Keratinocyte (primary cell): ENCODE measurements around the gene FTO. TPM values are rescaled to one million over a fixed set of nuclear protein-coding genes. Genes with fewer than 3 reads are reported as not detected.

Source experiments
- DNase-seq: peaks from one replicate; pipeline ENCODE4 v3.0.0-alpha.2; 2011; ENCODE audit warnings: low read depth, missing footprints, low spot score
- FAIRE-seq: peaks from 2 replicates; lab custom pipeline; 2011; peaks lifted over from hg19 to GRCh38; lab: Jason Lieb, UNC
- H2AFZ ChIP-seq: 2 replicates; pipeline ENCODE4 v1.6.0; 2012; ENCODE audit warnings: low read length, control low read depth, inconsistent platforms; ENCODE audit not compliant: control insufficient read depth
- H3K27ac ChIP-seq: 2 replicates; pipeline ENCODE4 v1.5.1; 2011; ENCODE audit warnings: low read length; ENCODE audit not compliant: control insufficient read depth, insufficient read depth
- H3K27me3 ChIP-seq: 3 replicates; pipeline ENCODE4 v1.6.0; 2011; ENCODE audit warnings: low read length; ENCODE audit not compliant: control insufficient read depth, insufficient read depth; ENCODE audit errors: extremely low read depth
- H3K36me3 ChIP-seq, 2 experiments: 2 replicates in 1 of 2; 3 replicates in 1 of 2; pipeline ENCODE4 v1.5.1; 2011; ENCODE audit warnings: low read length in 2 of 2, mild to moderate bottlenecking in 1 of 2; ENCODE audit not compliant: control insufficient read depth in 2 of 2, insufficient read depth in 2 of 2; ENCODE audit errors: extremely low read depth in 1 of 2
- H3K4me1 ChIP-seq: 3 replicates; pipeline ENCODE4 v1.5.1; 2011; ENCODE audit warnings: low read length; ENCODE audit not compliant: control insufficient read depth, insufficient read depth; ENCODE audit errors: extremely low read depth
- H3K4me2 ChIP-seq: 3 replicates; pipeline ENCODE4 v1.6.0; 2011; ENCODE audit warnings: low read depth, low read length; ENCODE audit not compliant: control insufficient read depth, insufficient read depth; ENCODE audit errors: extremely low read depth
- H3K4me3 ChIP-seq, 3 experiments: fragments of 200-600 bp in 1 of 3; sonication (generic) in 1 of 3; 2 replicates in 2 of 3; 3 replicates in 1 of 3; pipeline ENCODE4 v1.5.1; 2011 to 2016; ENCODE audit warnings: low read length in 3 of 3, mild to moderate bottlenecking in 3 of 3, control low read depth in 2 of 3, inconsistent platforms in 1 of 3, low read depth in 1 of 3, mixed read lengths in 1 of 3, mixed run types in 1 of 3, moderate library complexity in 1 of 3; ENCODE audit not compliant: control insufficient read depth in 2 of 3, insufficient read depth in 2 of 3; ENCODE audit errors: extremely low read depth in 1 of 3
- H3K79me2 ChIP-seq: 2 replicates; pipeline ENCODE4 v1.6.0; 2012; ENCODE audit warnings: low read length; ENCODE audit not compliant: control insufficient read depth, insufficient read depth
- H3K9ac ChIP-seq: 3 replicates; pipeline ENCODE4 v1.6.0; 2011; ENCODE audit warnings: low read length; ENCODE audit not compliant: control insufficient read depth, insufficient read depth; ENCODE audit errors: extremely low read depth
- H3K9me1 ChIP-seq: 3 replicates; pipeline ENCODE4 v1.6.0; 2011; ENCODE audit warnings: low read length; ENCODE audit not compliant: control insufficient read depth, insufficient read depth; ENCODE audit errors: extremely low read depth
- H3K9me3 ChIP-seq: 2 replicates; pipeline ENCODE4 v1.5.1; 2012; ENCODE audit warnings: low read depth, low read length; ENCODE audit not compliant: control insufficient read depth
- H4K20me1 ChIP-seq: 3 replicates; pipeline ENCODE4 v1.6.0; 2011; ENCODE audit warnings: low read length; ENCODE audit not compliant: control insufficient read depth, insufficient read depth; ENCODE audit errors: extremely low read depth
- EZH2 ChIP-seq: IDR thresholded peaks from one replicate; pipeline ENCODE4 v1.6.1; 2012; ENCODE audit warnings: inconsistent platforms, mild to moderate bottlenecking, low read length, moderate library complexity
- dilution Hi-C: fragments of 300-500 bp; cut with MboI; formaldehyde crosslinking; loops from one replicate; pipeline ENCODE4 v1.7.0; 2020; ENCODE audit warnings: low sequenced_read_pairs; ENCODE audit not compliant: extremely low pct_ligation_motif_present
- polyA plus RNA-seq, 5 experiments: library from polyadenylated mRNA; depleted of rRNA in 3 of 5; stranded (reverse) in 3 of 5; stranded (forward) in 1 of 5; unstranded in 1 of 5; fragments of >200 nt; gene quantifications; 1 replicate in 1 of 5; 2 replicates in 3 of 5; 3 replicates in 1 of 5; pipeline versions ENCODE4 v1.2.1 to v1.2.3, GENCODE V29; 2011 to 2012; ENCODE audit warnings: missing spikeins in 2 of 5, low read depth in 1 of 5, low replicate concordance in 1 of 5
- TF ChIP-seq, protein P1 (sequence below), 3 experiments: IDR thresholded peaks in 1 of 3; conservative IDR thresholded peaks in 1 of 3; optimal IDR thresholded peaks in 1 of 3; 2 replicates in 2 of 3; 3 replicates in 1 of 3; pipeline versions ENCODE3 to v1.5.1; 2011; ENCODE audit warnings: low read length in 3 of 3, mild to moderate bottlenecking in 3 of 3, moderate library complexity in 2 of 3, control low read depth in 1 of 3, inconsistent platforms in 1 of 3; ENCODE audit not compliant: insufficient read depth in 2 of 3; ENCODE audit errors: extremely low read depth in 1 of 3

Gene FTO
- polyA plus RNA-seq, 1 donor (not counting 4 experiments of a cell fraction or from before 2014, with no cell fraction given), result 56.4 TPM

DNA sequence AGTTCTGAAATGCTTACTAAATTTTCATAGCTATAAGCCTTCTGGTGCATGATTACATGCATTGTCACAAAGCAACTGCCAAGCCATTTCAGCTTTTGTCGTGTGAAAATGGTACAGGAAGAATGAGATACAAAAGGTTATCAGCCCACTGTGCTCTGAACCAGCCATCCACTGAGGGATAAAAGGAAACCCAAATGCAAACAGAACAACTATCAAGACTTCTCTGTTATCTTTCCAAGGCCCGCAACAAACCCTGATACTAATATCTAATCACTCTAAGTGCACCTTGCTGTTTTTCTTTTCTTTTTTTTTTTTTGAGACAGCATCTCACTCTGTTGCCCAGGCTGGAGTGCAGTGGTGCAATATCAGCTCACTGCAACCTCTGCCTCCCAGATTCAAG lies 109.0 kb downstream of the FTO start:
- peaks cover 36% of the 10 kb centered on the region for H3K4me1 ChIP-seq
- no peak overlapping the region for H3K9ac ChIP-seq
- TF ChIP-seq, protein P1, sequence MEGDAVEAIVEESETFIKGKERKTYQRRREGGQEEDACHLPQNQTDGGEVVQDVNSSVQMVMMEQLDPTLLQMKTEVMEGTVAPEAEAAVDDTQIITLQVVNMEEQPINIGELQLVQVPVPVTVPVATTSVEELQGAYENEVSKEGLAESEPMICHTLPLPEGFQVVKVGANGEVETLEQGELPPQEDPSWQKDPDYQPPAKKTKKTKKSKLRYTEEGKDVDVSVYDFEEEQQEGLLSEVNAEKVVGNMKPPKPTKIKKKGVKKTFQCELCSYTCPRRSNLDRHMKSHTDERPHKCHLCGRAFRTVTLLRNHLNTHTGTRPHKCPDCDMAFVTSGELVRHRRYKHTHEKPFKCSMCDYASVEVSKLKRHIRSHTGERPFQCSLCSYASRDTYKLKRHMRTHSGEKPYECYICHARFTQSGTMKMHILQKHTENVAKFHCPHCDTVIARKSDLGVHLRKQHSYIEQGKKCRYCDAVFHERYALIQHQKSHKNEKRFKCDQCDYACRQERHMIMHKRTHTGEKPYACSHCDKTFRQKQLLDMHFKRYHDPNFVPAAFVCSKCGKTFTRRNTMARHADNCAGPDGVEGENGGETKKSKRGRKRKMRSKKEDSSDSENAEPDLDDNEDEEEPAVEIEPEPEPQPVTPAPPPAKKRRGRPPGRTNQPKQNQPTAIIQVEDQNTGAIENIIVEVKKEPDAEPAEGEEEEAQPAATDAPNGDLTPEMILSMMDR (optimal IDR thresholded peaks at IDR 0.05 in 1 of 3, IDR thresholded peaks at IDR 0.05 in 1 of 3, conservative IDR thresholded peaks at IDR 0.05 in 1 of 3; ENCODE audit: extremely low read depth in 1 of 3, insufficient read depth in 2 of 3, low read length in 3 of 3), result no peak
- no peak for TF ChIP-seq EZH2
- no peaks in the 10 kb centered on the region for H3K36me3 ChIP-seq
- FAIRE-seq (no peak), DNase-seq (no peak)
- H3K4me3 ChIP-seq, result no peak overlapping the region
- H3K27ac ChIP-seq, result no peak overlapping the region
- H3K9me1 ChIP-seq, result no peaks in the 10 kb centered on the region
- no peaks in the 10 kb centered on the region for H3K9me3 ChIP-seq
- H2AFZ ChIP-seq, result no peak overlapping the region
- H4K20me1 ChIP-seq, result no peaks in the 10 kb centered on the region
- peaks cover 3% of the 10 kb centered on the region for H3K79me2 ChIP-seq
- dilution Hi-C loops, result no loop called here
- H3K4me2 ChIP-seq, result no peak overlapping the region
- H3K27me3 ChIP-seq, result no peaks in the 10 kb centered on the region

DNA sequence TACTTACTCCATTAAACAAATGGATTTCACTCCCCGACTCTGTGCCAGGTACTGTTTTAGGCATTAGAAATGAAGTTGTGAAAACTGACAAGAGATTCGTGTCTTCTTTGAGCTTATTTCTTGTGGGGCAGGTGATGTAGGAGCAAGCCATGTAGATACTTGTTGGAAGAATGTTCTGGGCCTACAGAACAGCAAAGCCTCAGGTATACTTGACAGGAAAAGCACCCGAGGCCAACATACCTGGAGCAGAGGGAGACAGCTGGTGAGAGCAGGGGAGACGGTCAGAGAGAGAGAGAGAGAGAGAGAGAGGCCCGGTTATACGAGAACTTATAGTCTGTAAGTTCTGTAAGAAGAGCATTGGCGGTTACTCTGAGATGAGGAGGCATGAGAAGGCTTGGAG lies 110.8 kb downstream of the FTO start:
- H3K9me1 ChIP-seq, result no peaks in the 10 kb centered on the region
- H4K20me1 ChIP-seq, result no peaks in the 10 kb centered on the region
- FAIRE-seq, result no peak
- no peaks in the 10 kb centered on the region for H3K36me3 ChIP-seq
- H3K4me3 ChIP-seq, result no peak overlapping the region
- no peaks in the 10 kb centered on the region for H3K9me3 ChIP-seq
- DNase-seq, result no peak
- no peaks in the 10 kb centered on the region for H3K79me2 ChIP-seq
- no peak for TF ChIP-seq EZH2
- TF ChIP-seq, protein P1 (optimal IDR thresholded peaks at IDR 0.05 in 1 of 3, IDR thresholded peaks at IDR 0.05 in 1 of 3, conservative IDR thresholded peaks at IDR 0.05 in 1 of 3; ENCODE audit: extremely low read depth in 1 of 3, insufficient read depth in 2 of 3, low read length in 3 of 3), result no peak
- H2AFZ ChIP-seq, result no peak overlapping the region
- peak overlapping the region; percentile 23 for H3K4me2 ChIP-seq
- peaks cover 39% of the 10 kb centered on the region for H3K4me1 ChIP-seq
- dilution Hi-C loops, result no loop called here
- H3K27me3 ChIP-seq, result no peaks in the 10 kb centered on the region
- H3K27ac ChIP-seq, result no peak overlapping the region
- H3K9ac ChIP-seq, result no peak overlapping the region
